Measurements from ENCODE around the gene CC2D2A.
"Not testable (repeated sequence)": the region's sequence is repeated elsewhere in the genome, so short reads cannot be mapped to it uniquely, and the experiment has no call there.

CC2D2A gene

GRCh38 chr4:15612136-15612535 is 142.5 kb downstream of the CC2D2A start:
- Histone ChIP-seq H3K27me3 (no peaks in the 10 kb centered on the region), H3K4me3 (ENCODE audit: low read depth in 1 of 2, low read length in 1 of 2) (no peak overlapping the region), H3K4me1 (ENCODE audit: control insufficient read depth in 1 of 2, insufficient read depth in 1 of 2, low read depth in 1 of 2, low read length in 1 of 2) (peaks cover 3 to 18% of the 10 kb centered on the region in 2 experiments), H3K9me3 (no peaks in the 10 kb centered on the region), H3K36me3 (peaks cover 93% of the 10 kb centered on the region), H3K27ac (no peak overlapping the region)
- TF ChIP-seq CTCF (IDR thresholded peaks at IDR 0.05) = no peak

- not testable (repeated sequence) for H3K27me3 ChIP-seq; H3K9me3 ChIP-seq; H3K27ac ChIP-seq; H3K4me3 ChIP-seq (ENCODE audit: low read depth in 1 of 2, low read length in 1 of 2)
- peaks cover 90% of the 10 kb centered on the region for H3K36me3 ChIP-seq
- peaks cover 3 to 17% of the 10 kb centered on the region in 2 experiments for H3K4me1 ChIP-seq (ENCODE audit: control insufficient read depth in 1 of 2, insufficient read depth in 1 of 2, low read depth in 1 of 2, low read length in 1 of 2)
Observed at GRCh38 chr4:15614891-15615290, 145.2 kb downstream of the CC2D2A start.

GRCh38 chr4:15617407-15617806 is 147.7 kb downstream of the CC2D2A start:
- Histone ChIP-seq H3K36me3 (peaks cover 84% of the 10 kb centered on the region), H3K4me1 (ENCODE audit: control insufficient read depth in 1 of 2, insufficient read depth in 1 of 2, low read depth in 1 of 2, low read length in 1 of 2) (peaks cover 3 to 21% of the 10 kb centered on the region in 2 experiments)
- H3K4me3 ChIP-seq (ENCODE audit: low read depth in 1 of 2, low read length in 1 of 2); H3K27me3 ChIP-seq; H3K27ac ChIP-seq; H3K9me3 ChIP-seq: not testable (repeated sequence)

- H3K4me3 ChIP-seq (ENCODE audit: low read depth in 1 of 2, low read length in 1 of 2) = no peak overlapping the region
- peaks cover 6 to 12% of the 10 kb centered on the region in 2 experiments for H3K4me1 ChIP-seq (ENCODE audit: control insufficient read depth in 1 of 2, insufficient read depth in 1 of 2, low read depth in 1 of 2, low read length in 1 of 2)
- H3K27me3 ChIP-seq = no peaks in the 10 kb centered on the region
- no peak for TF ChIP-seq CTCF (IDR thresholded peaks at IDR 0.05)
- H3K9me3 ChIP-seq = no peaks in the 10 kb centered on the region
- peak overlapping the region; percentile 49 for H3K27ac ChIP-seq
- peaks cover 100% of the 10 kb centered on the region for H3K36me3 ChIP-seq
Observed at GRCh38 chr4:15636818-15637217, 167.1 kb downstream of the CC2D2A start.

- Histone ChIP-seq H3K27ac (no peak overlapping the region), H3K36me3 (peaks cover 100% of the 10 kb centered on the region), H3K9me3 (no peaks in the 10 kb centered on the region), H3K4me3 (ENCODE audit: low read depth in 1 of 2, low read length in 1 of 2) (no peak overlapping the region), H3K4me1 (ENCODE audit: control insufficient read depth in 1 of 2, insufficient read depth in 1 of 2, low read depth in 1 of 2, low read length in 1 of 2) (peaks cover 6 to 22% of the 10 kb centered on the region in 2 experiments), H3K27me3 (no peaks in the 10 kb centered on the region)
- no peak for TF ChIP-seq CTCF (IDR thresholded peaks at IDR 0.05)
Observed at GRCh38 chr4:15638418-15638817, 168.7 kb downstream of the CC2D2A start.

- Histone ChIP-seq H3K9me3 (no peaks in the 10 kb centered on the region), H3K36me3 (peaks cover 44% of the 10 kb centered on the region), H3K27me3 (no peaks in the 10 kb centered on the region), H3K4me3 (ENCODE audit: low read depth in 1 of 2, low read length in 1 of 2) (peak overlapping the region in 1 of 2 experiments; percentile 92), H3K27ac (peak overlapping the region; percentile 99), H3K4me1 (ENCODE audit: control insufficient read depth in 1 of 2, insufficient read depth in 1 of 2, low read depth in 1 of 2, low read length in 1 of 2) (peaks cover 85 to 95% of the 10 kb centered on the region in 2 experiments)
- no peak for TF ChIP-seq CTCF (IDR thresholded peaks at IDR 0.05)
Observed at GRCh38 chr4:15648600-15648999, 178.9 kb downstream of the CC2D2A start.

All from neutrophil (primary cell).